ENCODE measurements around the gene LIX1. TPM values are rescaled to one million over a fixed set of nuclear protein-coding genes. Genes with fewer than 3 reads are reported as not detected.
A peak's percentile ranks its signal among the peaks of the same experiment; 100 is the strongest.
"Not testable (repeated sequence)": the region's sequence is repeated elsewhere in the genome, so short reads cannot be mapped to it uniquely, and the experiment has no call there.

Gene LIX1
- not detected for total RNA-seq

DNA sequence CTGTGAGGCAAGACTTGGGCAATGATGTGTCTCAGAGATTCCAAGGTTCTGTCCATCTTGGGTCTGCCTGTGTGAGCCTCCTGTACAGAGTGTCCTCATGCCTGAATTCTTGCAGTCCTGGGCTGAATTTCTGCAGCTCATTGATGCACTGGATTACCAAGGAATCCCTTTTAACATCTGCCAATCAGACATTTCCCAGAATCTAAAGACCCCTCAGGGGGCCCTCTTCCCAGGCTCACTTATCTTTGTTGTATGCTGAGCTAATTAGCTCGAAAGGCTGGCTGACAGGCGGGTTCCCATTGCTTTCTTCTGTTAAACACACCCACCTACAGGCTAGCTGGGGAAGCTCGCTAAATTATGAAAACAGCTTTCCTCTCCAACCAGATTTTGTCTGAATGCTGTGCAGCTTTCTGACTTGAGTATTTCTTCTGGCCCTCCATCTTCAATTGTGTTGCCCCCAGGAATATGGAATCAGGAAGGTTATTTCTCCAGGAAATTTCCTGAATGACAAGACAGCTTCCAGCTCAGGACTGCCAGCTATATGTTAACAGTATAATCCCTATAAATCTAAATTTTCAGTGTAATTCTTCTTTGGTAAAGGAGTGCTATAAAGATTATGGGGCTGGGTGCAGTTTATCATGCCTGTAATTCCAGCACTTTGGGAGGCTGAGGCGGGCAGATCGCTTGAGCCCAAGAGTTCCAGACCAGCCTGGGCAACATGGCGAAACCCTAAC is at the start of gene LIX1:
TSS of gene LIX1 (minus strand) at position 91 of the 734 bp plus-strand sequence. CDS start at position 56, 35 bp downstream.
- H3K27ac Mint-ChIP-seq: no peak within 1 kb of the TSS
- H3K4me1 Mint-ChIP-seq (ENCODE audit: low read depth): no peaks in the 10 kb centered on the region
- no peaks in the 10 kb centered on the region for H3K9me3 Mint-ChIP-seq
- no peak within 1 kb of the TSS for H3K4me3 Mint-ChIP-seq
- ATAC-seq (replicated peaks in 1 of 2) (peak; percentile 61 to 72), DNase-seq (peak; percentile 33 to 37)
- H3K36me3 Mint-ChIP-seq (ENCODE audit: insufficient read depth in 2 of 2): no peaks in the 10 kb centered on the region
- H3K27me3 Mint-ChIP-seq (ENCODE audit: low read depth): peaks cover 23% of the 10 kb centered on the region

DNA sequence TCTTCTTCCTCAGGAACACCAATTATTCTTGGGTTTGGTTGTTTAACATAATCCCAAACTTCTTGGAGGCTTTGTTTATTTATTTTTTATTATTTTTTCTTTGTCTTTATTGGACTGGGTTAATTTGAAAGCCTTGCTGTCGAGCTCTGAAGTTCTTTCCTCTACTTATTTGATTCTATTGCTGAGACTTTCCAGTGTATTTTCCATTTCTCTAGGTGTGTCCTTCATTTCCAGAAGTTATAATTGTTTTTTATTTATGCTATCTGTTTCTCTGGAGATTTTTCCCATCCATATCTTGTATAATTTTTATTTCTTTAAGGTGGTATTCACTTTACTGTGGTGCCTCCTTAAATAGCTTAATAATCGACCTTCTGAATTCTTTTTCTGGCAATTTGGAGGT is 49.5 kb upstream of the LIX1 start:
- peaks cover 5% of the 10 kb centered on the region for H3K4me1 Mint-ChIP-seq (ENCODE audit: low read depth)
- no peak overlapping the region for H3K27ac Mint-ChIP-seq
- peaks cover 8% of the 10 kb centered on the region in 2 donors for H3K9me3 Mint-ChIP-seq
- H3K4me3 Mint-ChIP-seq: no peak overlapping the region
- DNase-seq (no peak), ATAC-seq (replicated peaks in 1 of 2) (no peak)
- no peaks in the 10 kb centered on the region for H3K27me3 Mint-ChIP-seq (ENCODE audit: low read depth)
- H3K36me3 Mint-ChIP-seq (ENCODE audit: insufficient read depth in 2 of 2): peaks cover 0 to 6% of the 10 kb centered on the region in 2 donors

DNA sequence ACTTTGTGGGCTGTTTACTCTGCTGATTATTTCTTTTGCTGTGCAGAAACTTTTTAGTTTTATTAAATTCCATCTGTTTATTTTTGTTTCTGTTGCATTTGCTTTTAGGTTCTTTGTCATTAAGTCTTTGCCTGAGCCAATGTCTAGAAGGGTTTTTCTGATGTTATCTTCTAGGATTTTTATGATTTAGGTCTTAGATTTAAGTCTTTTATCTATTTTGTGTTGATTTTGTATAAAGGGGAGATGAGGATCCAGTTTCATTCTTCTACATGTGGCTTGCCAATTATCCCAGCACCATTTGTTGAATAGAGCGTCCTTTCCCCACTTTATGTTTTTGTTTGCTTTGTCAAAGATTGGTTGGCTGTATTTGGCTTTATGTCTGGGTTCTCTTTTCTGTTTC is 47.1 kb upstream of the LIX1 start:
- H3K9me3 Mint-ChIP-seq, H3K27ac Mint-ChIP-seq: not testable (repeated sequence)

DNA sequence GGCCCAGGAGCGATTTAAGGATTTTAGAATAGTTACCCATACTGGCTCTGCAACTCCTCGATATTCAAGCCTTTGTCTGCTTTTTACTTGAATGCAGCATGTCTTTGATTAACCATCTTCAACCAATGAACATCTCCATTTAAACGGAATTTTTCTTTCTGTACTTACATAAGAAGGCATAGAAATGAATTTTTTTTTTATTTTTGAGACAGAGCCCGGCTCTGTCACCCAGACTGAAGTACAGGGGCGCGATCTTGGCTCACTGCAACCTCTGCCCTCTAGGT is 41.5 kb upstream of the LIX1 start:
- no peak for DNase-seq

More for the DNA sequence above, 47.1 kb upstream of the LIX1 start:
- not testable (repeated sequence) for H3K4me3 Mint-ChIP-seq; ATAC-seq (replicated peaks in 1 of 2); H3K36me3 Mint-ChIP-seq (ENCODE audit: insufficient read depth in 2 of 2); H3K27me3 Mint-ChIP-seq (ENCODE audit: low read depth); DNase-seq
- H3K4me1 Mint-ChIP-seq (ENCODE audit: low read depth): peaks cover 11% of the 10 kb centered on the region

DNA sequence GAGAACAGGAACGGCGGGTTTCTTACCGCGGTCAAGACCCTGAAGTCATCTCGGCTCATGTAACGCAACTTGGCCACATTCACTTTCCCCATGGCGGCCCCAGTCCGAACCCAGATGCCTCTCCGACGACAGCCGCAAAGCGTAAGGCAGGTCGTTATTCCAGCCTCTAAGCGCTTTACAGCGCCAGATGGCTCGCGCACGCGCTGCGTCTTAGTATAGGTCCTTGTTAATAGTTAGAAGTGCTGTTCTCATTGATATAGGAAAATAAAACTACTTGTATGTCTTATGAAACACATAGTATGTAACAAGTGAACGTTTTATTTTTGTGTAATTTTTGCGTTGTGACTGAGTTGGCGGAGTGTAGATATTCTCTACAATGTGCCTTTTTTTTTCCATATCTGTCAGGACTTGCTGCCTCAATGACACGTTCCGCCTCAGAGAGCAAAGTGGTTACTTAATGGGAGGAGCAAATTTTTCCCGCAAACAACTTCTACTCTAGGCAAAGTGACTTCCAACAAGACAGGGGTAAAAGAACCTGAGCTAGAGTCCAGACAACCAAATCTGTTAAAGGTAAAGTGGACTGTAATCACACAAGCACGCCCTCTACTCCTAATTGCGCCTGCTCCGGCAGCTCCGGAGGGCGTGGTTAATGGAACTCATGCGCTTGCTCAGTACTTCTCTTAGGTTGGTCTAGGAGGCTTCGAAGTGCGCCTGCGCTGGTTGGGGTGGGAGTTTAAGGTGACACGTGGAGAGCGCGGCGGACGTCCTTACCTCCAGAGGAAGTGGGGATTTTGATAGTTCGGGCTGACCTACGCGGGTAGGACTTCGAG is 40.9 kb upstream of the LIX1 start, which contains the start of gene RIOK2:
TSS of gene RIOK2 (minus strand) at position 148 of the 830 bp plus-strand sequence. CDS start at position 92, 56 bp downstream.
- H3K27me3 Mint-ChIP-seq (ENCODE audit: low read depth): no peaks in the 10 kb centered on the region
- peaks cover 15 to 16% of the 10 kb centered on the region in 2 donors for H3K36me3 Mint-ChIP-seq (ENCODE audit: insufficient read depth in 2 of 2)
- H3K4me3 Mint-ChIP-seq: peak within 1 kb of the TSS; percentile 87 to 97
- ATAC-seq (replicated peaks in 1 of 2) (peak; percentile 90 to 92), DNase-seq (peak; percentile 93)
- H3K9me3 Mint-ChIP-seq: peaks cover 4% of the 10 kb centered on the region in 2 donors
- peaks cover 42% of the 10 kb centered on the region for H3K4me1 Mint-ChIP-seq (ENCODE audit: low read depth)
- peak within 1 kb of the TSS; percentile 100 for H3K27ac Mint-ChIP-seq

More for the DNA sequence above, 41.5 kb upstream of the LIX1 start:
- H3K27me3 Mint-ChIP-seq (ENCODE audit: low read depth): no peaks in the 10 kb centered on the region
- H3K4me3 Mint-ChIP-seq: peak overlapping the region; percentile 87 to 97
- H3K9me3 Mint-ChIP-seq: peaks cover 4% of the 10 kb centered on the region in 2 donors
- peaks cover 38% of the 10 kb centered on the region for H3K4me1 Mint-ChIP-seq (ENCODE audit: low read depth)
- peak overlapping the region; percentile 100 for H3K27ac Mint-ChIP-seq
- ATAC-seq (replicated peaks in 1 of 2): no peak
- H3K36me3 Mint-ChIP-seq (ENCODE audit: insufficient read depth in 2 of 2): peaks cover 9 to 14% of the 10 kb centered on the region in 2 donors

GRCh38 chr5:97182571-97183099 is 40.2 kb upstream of the LIX1 start:
- peak overlapping the region; percentile 87 to 97 for H3K4me3 Mint-ChIP-seq
- H3K9me3 Mint-ChIP-seq: peaks cover 3% of the 10 kb centered on the region in 2 donors
- H3K27ac Mint-ChIP-seq: peak overlapping the region; percentile 100
- H3K4me1 Mint-ChIP-seq (ENCODE audit: low read depth): peaks cover 42% of the 10 kb centered on the region
- H3K36me3 Mint-ChIP-seq (ENCODE audit: insufficient read depth in 2 of 2): peaks cover 16% of the 10 kb centered on the region in 2 donors
- DNase-seq: no peak
- no peaks in the 10 kb centered on the region for H3K27me3 Mint-ChIP-seq (ENCODE audit: low read depth)
- ATAC-seq (replicated peaks in 1 of 2): no peak

GRCh38 chr5:97181856-97182545 is 39.6 kb upstream of the LIX1 start:
- Mint-ChIP-seq H3K9me3 (peaks cover 3% of the 10 kb centered on the region in 2 donors), H3K27me3 (ENCODE audit: low read depth) (no peaks in the 10 kb centered on the region), H3K27ac (peak overlapping the region; percentile 100), H3K4me1 (ENCODE audit: low read depth) (peaks cover 42% of the 10 kb centered on the region), H3K36me3 (ENCODE audit: insufficient read depth in 2 of 2) (peaks cover 16 to 17% of the 10 kb centered on the region in 2 donors), H3K4me3 (peak overlapping the region; percentile 87 to 97)
- ATAC-seq (replicated peaks in 1 of 2) (no peak), DNase-seq (no peak)

DNA sequence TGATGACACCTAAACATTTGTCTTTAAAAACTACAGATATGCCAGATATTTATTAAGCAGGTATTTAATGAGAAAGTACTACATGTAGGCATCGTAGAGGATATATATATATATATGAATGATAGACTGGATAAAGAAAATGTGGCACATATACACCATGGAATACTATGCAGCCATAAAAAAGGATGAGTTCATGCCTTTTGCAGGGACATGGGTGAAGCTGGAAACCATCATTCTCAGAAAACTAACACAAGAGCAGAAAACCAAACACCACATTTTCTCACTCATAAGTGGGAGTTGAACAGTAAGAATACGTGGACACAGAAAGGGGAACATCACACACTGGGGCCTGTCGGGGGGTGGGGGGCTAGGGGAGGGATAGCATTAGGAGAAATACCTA is 37.0 kb upstream of the LIX1 start:
- DNase-seq; H3K27ac Mint-ChIP-seq; H3K4me3 Mint-ChIP-seq; ATAC-seq (replicated peaks in 1 of 2); H3K27me3 Mint-ChIP-seq (ENCODE audit: low read depth); H3K9me3 Mint-ChIP-seq: not testable (repeated sequence)
- H3K4me1 Mint-ChIP-seq (ENCODE audit: low read depth): peaks cover 36% of the 10 kb centered on the region
- H3K36me3 Mint-ChIP-seq (ENCODE audit: insufficient read depth in 2 of 2): peaks cover 16 to 22% of the 10 kb centered on the region in 2 donors

DNA sequence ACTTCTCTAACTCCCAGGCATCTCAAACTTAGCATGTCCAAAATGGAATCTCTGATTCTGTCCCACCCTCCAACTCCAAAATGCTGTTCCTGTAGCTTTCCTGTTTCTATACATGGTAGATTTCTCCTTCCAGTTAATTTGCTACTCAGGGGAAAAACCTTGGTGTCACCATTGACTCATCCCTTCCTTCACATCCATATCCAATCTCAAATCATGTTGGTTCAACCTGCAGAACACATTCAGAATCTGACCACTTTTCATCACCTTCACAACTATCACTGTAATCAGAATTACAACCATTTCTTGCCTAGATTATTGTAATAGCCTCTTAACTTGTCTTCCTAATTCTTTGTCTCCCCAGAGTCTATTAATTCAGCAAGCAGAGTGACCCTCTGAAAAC is 29.8 kb upstream of the LIX1 start:
- no peaks in the 10 kb centered on the region for H3K9me3 Mint-ChIP-seq
- peak overlapping the region; percentile 8 for H3K27ac Mint-ChIP-seq
- no peak for DNase-seq
- peaks cover 11 to 29% of the 10 kb centered on the region in 2 donors for H3K36me3 Mint-ChIP-seq (ENCODE audit: insufficient read depth in 2 of 2)
- H3K4me3 Mint-ChIP-seq: no peak overlapping the region
- H3K4me1 Mint-ChIP-seq (ENCODE audit: low read depth): peaks cover 24% of the 10 kb centered on the region
- H3K27me3 Mint-ChIP-seq (ENCODE audit: low read depth): no peaks in the 10 kb centered on the region
- peak in 1 of 2 donors; percentile 47 for ATAC-seq (replicated peaks in 1 of 2)

GRCh38 chr5:97171703-97172102 is 29.3 kb upstream of the LIX1 start:
- ATAC-seq (replicated peaks in 1 of 2): no peak
- no peak overlapping the region for H3K4me3 Mint-ChIP-seq

DNA sequence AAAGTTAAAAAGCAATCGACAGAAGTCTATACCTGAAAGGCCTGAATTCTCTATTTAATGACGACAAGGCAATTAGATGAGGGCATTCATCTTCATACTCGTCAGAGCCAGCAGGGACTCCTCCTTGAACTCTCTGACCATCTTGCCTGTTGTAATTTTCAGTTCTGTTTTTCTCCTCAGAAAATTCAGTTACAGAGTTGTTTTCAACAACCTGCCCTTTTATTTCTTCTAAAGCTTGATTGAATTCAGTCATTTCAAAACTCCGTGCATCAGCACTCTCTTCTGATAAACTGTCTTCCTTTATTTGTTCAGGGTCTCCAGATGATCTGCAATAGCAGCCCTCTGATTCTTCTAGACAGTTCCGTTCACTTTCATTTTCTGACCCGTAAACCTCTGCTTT is 25.0 kb upstream of the LIX1 start:
- Mint-ChIP-seq H3K4me3 (peak overlapping the region; percentile 61 to 94), H3K9me3 (no peaks in the 10 kb centered on the region), H3K4me1 (ENCODE audit: low read depth) (peaks cover 14% of the 10 kb centered on the region), H3K36me3 (ENCODE audit: insufficient read depth in 2 of 2) (peaks cover 11 to 33% of the 10 kb centered on the region in 2 donors), H3K27me3 (ENCODE audit: low read depth) (no peaks in the 10 kb centered on the region), H3K27ac (peak overlapping the region; percentile 100)
- DNase-seq: no peak
- peak in 1 of 2 donors; percentile 57 for ATAC-seq (replicated peaks in 1 of 2)

More at GRCh38 chr5:97171703-97172102, 29.3 kb upstream of the LIX1 start:
- Mint-ChIP-seq H3K27ac (peak overlapping the region; percentile 8), H3K27me3 (ENCODE audit: low read depth) (no peaks in the 10 kb centered on the region), H3K36me3 (ENCODE audit: insufficient read depth in 2 of 2) (peaks cover 11 to 29% of the 10 kb centered on the region in 2 donors), H3K9me3 (no peaks in the 10 kb centered on the region), H3K4me1 (ENCODE audit: low read depth) (peaks cover 24% of the 10 kb centered on the region)
- no peak for DNase-seq

DNA sequence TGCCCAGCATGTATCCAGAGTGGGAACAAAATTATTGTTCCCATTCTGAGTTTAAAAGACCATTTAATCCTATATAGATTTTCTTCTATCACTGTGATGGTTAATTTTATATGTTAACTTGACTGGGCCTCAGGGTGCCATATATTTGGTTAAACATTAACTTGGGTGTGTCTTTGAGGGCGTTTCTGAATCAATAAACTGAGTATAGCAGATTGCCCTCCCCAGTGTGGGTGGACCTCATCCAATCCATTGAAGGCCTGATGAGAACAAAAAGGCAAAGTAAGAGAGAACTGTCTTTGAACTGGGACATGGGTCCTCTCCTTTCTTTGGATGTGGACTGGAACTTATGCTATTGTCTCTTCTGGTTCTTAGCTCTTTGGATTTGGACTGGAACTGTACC is 23.3 kb upstream of the LIX1 start:
- peak overlapping the region in 1 of 2 donors; percentile 49 for H3K4me3 Mint-ChIP-seq
- DNase-seq (no peak), ATAC-seq (replicated peaks in 1 of 2) (no peak)
- H3K36me3 Mint-ChIP-seq (ENCODE audit: insufficient read depth in 2 of 2): peaks cover 8 to 26% of the 10 kb centered on the region in 2 donors
- no peaks in the 10 kb centered on the region for H3K27me3 Mint-ChIP-seq (ENCODE audit: low read depth)
- peaks cover 6% of the 10 kb centered on the region for H3K4me1 Mint-ChIP-seq (ENCODE audit: low read depth)
- H3K27ac Mint-ChIP-seq: peak overlapping the region; percentile 97
- H3K9me3 Mint-ChIP-seq: no peaks in the 10 kb centered on the region
